NCI-H1436 (cell line): Measurements from ENCODE around the gene AGPS.

Experiments used
- DNase-seq: peaks from one replicate; lab custom pipeline; 2025; lab: John Stamatoyannopoulos, UW

The AGPS gene

GRCh38 chr2:177552422-177553175 lies 160.0 kb downstream of the AGPS start:
- peak; percentile 89 for DNase-seq

- DNase-seq = no peak
Observed at GRCh38 chr2:177553176-177553884, 160.8 kb downstream of the AGPS start.

DNA sequence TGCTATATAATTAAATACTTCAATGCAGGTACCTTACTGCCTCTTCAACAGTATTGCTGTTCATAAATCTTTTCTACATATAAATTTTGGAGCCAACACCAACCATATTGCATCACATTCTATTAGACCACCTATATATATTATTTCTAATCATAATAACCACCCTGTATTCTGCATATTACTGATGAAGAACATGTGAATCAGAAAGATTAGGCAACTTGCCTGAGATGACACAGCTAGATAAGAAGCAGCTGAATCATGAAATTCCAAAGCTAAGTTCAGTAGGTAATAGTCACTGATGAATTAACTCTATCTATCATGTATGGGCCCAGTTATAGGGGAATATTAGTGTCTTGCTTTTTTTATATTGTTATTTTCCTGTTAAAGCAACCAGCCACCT lies 161.8 kb downstream of the AGPS start:
- no peak for DNase-seq

GRCh38 chr2:177556153-177556552 lies 163.6 kb downstream of the AGPS start:
- no peak for DNase-seq

- no peak for DNase-seq
Observed at GRCh38 chr2:177557794-177558193, 165.2 kb downstream of the AGPS start.

- no peak for DNase-seq
Observed at GRCh38 chr2:177559638-177560037, 167.1 kb downstream of the AGPS start.

- DNase-seq = no peak
Observed at GRCh38 chr2:177568390-177568789, 175.8 kb downstream of the AGPS start.

DNA sequence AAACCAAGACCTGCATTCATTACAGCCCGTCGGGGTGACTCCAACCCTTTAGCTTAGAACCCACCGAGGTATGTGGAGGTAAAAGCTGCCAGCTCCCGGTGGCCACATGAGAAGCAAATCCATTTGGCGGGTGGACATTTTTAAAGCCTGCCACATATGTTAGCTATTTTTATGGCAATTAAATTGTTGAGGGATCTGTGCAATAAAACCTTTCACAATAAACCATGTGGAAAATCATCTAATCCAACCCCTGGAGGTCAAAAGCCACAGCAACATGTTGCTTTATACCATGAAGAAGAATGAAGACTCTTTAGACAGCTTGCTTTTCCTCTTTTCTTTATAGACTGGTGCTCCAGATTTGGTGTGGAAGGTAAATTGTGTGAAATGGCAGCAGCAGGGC lies 176.3 kb downstream of the AGPS start:
- DNase-seq = no peak

- DNase-seq = no peak
Observed at GRCh38 chr2:177572236-177572671, 179.7 kb downstream of the AGPS start.

GRCh38 chr2:177573120-177573519 lies 180.5 kb downstream of the AGPS start:
- no peak for DNase-seq

DNA sequence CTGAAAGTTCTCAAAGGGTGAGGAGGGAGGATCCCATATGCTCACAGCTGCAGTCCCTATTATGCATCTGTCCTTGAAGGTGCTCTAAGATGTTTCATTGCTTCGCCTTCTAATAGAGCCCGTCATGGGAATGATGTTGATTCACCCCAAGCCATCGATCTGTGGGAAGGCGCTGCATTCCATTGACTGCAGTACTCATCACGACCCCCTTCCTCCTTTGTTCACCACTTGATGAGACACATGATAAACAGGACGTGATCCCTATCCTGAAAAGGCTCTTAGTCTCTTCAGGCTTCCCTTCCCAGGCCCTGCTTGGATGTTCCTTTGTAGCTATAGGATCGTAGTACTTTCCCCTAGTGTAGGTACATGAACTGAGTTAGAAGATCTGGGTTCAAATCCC lies 181.8 kb downstream of the AGPS start:
- no peak for DNase-seq

- no peak for DNase-seq
Observed at GRCh38 chr2:177575358-177575757, 182.8 kb downstream of the AGPS start.

- no peak for DNase-seq
Observed at GRCh38 chr2:177577075-177577474, 184.5 kb downstream of the AGPS start.

- DNase-seq = no peak
Observed at GRCh38 chr2:177578454-177578853, 185.9 kb downstream of the AGPS start.

GRCh38 chr2:177579486-177580036 lies 187.0 kb downstream of the AGPS start:
- DNase-seq = no peak

DNA sequence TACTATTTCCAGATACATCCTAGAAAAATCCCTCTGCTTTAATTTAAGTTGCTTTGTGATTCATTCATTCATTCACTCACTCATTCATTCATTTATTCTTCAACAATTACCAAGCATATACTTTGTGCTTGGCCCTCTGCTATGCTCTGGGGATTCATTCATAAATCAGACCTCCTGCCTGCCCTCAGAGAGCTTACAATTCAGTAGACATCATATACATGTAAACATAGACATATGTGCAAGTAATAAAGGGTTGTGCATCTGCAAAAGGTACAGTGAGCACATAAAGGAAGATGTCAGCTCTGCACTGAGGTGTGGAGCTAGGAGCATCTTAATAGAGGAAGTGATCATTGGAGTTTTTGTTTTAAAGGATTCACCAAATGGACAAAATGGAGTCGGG lies 189.4 kb downstream of the AGPS start:
- no peak for DNase-seq

DNA sequence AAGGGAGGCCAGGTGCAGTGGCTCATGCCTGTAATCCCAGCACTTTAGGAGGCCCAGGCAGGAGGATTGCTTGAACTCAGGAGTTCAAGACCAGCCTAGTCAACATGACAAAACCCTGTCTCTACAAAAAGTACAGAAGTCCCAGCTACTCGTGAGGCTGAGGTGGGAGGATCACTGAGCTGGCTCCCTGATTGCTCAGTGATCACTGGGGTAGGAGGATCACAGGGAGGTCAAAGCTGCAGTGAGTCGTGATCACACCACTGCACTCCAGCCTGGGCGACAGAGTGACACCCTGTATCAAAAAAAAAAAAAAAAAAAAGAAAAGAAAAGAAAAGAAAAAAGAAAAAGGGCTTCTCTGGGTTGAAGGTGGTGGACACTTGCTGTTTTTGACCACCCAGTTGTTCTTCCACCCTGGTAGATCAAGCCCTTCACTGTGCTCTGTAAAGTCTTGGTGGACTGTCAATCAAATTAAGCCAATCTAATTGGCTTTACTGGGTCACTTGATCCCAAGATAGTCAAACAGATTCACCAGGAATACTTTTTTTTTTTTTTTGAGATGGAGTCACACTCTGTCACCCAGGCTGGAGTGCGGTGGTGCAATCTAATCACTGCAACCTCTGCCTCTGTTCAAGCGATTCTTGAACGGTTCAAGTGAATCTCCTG lies 191.6 kb downstream of the AGPS start:
- no peak for DNase-seq

GRCh38 chr2:177585234-177585863 lies 192.8 kb downstream of the AGPS start:
- DNase-seq = no peak

DNA sequence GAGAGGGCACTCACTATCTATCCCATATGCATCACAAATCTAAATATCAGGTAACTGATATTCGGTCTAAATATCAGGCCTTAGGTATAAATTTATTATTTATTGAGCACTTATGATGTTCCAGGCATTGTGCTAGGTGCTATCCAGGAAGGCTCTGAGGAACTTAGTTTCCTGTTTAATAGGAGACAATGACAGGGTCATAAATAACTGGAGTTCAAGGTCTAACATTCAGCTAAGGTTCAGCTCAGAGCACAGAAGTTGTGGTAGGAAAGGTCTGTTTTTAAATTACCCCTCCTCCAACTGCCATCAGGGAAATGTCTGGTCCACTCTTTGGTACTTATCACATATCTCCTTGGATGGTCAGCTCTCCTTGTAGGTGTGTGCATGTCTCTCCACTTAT lies 193.6 kb downstream of the AGPS start:
- no peak for DNase-seq

DNA sequence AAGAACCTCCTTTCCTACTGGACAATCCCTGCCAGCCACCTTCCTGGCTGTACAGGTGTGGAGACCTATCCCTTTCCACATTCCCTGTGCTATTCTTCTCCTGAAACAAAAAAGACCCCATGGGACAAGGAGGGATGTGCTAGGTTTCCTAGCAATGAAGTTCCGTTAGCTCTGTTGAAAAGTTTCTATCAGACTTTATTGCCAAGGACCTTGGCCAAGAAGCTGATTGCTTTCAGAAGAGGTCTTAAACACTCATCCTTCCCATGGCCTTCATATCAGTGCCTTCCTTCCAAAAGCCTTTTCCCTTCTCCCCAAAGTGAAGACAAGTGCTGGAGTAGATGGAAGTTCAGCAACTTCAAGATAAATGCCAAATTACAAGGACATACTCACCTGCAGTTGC lies 194.8 kb downstream of the AGPS start:
- no peak for DNase-seq

DNA sequence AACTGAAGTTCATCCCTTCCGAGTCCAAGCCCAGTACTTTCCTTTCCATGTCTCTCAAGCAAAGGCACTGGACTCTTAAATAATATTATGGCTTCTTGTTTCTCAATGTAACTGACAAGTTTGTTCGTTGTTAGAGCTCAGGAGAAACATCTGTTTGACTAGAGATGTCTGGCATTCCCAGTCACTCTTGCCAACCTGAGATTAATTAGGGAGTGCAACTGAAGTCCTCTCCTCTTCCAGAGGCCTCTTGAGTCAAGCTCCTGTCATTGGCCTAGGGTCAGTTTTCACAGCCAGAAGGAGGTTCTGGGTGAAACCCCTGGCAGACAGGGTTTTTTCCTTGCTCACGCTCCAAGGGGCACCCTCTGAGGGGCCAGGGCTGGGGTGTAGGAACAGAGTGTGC lies 196.1 kb downstream of the AGPS start:
- DNase-seq = no peak

- DNase-seq = no peak
Observed at GRCh38 chr2:177589186-177589585, 196.6 kb downstream of the AGPS start.
